ENCODE data around the gene CDCP2.

DNA sequence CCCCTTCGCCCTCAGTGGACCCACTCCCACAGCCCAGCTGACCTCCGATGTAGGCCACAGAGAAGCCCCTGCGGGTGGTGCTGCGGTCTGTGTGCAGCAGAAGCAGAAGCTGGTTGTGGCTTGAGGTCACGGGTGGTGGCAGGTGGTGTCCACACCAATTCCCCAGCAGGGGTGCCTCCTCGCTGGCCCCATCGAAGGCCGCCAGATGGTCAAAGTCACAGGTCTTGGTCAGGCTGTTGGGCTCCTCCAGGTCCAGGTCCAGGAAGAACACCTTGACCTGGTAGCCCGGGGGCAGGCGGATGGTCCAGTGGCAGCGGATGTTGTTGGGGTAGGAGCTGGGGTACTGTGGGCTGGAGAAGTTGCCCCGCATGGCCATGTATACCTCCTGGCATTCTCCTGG is 13.1 kb downstream of the CDCP2 start:
- TF ChIP-seq CTCF (IDR thresholded peaks at IDR 0.05) (no peak), POLR2A (IDR thresholded peaks at IDR 0.05) (no peak)

All from thyroid gland (tissue), 4 donors.